GM12878 (cell line): ENCODE data around the gene CNTNAP2. TPM values are rescaled to one million over a fixed set of nuclear protein-coding genes. Genes with fewer than 3 reads are reported as not detected.

Source experiments
- ATAC-seq: fragments of 200-7000 bp; cut with Tn5 transposase; 3 replicates; pipeline ENCODE4 v1.9.1; 2020; ENCODE audit warnings: mild to moderate bottlenecking, moderate library complexity
- BruUV-seq: library from RNA; stranded (reverse); fragments of 400-500 nt; replicated peaks from 2 replicates; lab custom pipeline; 2021; lab: Mats Ljungman, UMichigan
- CTCF ChIA-PET: fragments of 300-600 bp; sonication (Branson Sonifier 250); formaldehyde crosslinking; extraction: SDS; loops from one replicate; lab custom pipeline; 2021; ENCODE audit warnings: inconsistent platforms; lab: Yijun Ruan, JAX
- POLR2A ChIA-PET: fragments of 350-600 bp; formaldehyde crosslinking; extraction: SDS; loops from one replicate; lab custom pipeline; 2021; ENCODE audit warnings: inconsistent platforms; lab: Charles Lee
- RAD21 ChIA-PET: fragments of 300-600 bp; sonication (Branson Sonifier 250); formaldehyde crosslinking; loops from one replicate; lab custom pipeline; 2023; ENCODE audit warnings: antibody characterized with exemption; ENCODE audit not compliant: unreplicated experiment; lab: Charles Lee
- SMC1A ChIA-PET: fragments of 300-600 bp; sonication (Branson Sonifier 250); formaldehyde crosslinking; loops from one replicate; lab custom pipeline; 2023; ENCODE audit not compliant: unreplicated experiment, uncharacterized antibody; lab: Charles Lee
- DNase-seq: peaks from one replicate; pipeline ENCODE4 v3.0.0-alpha.2; 2011; ENCODE audit warnings: low read depth, low spot score
- FAIRE-seq: peaks from 3 replicates; lab custom pipeline; 2011; peaks lifted over from hg19 to GRCh38; lab: Jason Lieb, UNC
- H2AFZ ChIP-seq: 2 replicates; pipeline ENCODE4 v1.6.0; 2011; ENCODE audit warnings: low read depth, low read length, control low read depth; ENCODE audit not compliant: control insufficient read depth
- H3K27ac ChIP-seq: 2 replicates; pipeline ENCODE4 v1.5.1; 2011; ENCODE audit warnings: control low read depth; ENCODE audit not compliant: control insufficient read depth, insufficient read depth
- H3K27me3 ChIP-seq, 2 experiments: replicated peaks in 1 of 2; 2 replicates each; pipeline versions ENCODE4 v1.6.0 to v1.6.1; 2011; ENCODE audit warnings: low read length in 1 of 2; ENCODE audit not compliant: control insufficient read depth in 2 of 2, insufficient read depth in 2 of 2
- H3K36me3 ChIP-seq, 2 experiments: 2 replicates each; pipeline ENCODE4 v1.5.1; 2011; ENCODE audit warnings: low read length in 1 of 2; ENCODE audit not compliant: control insufficient read depth in 2 of 2, insufficient read depth in 2 of 2
- H3K4me1 ChIP-seq: 2 replicates; pipeline ENCODE4 v1.6.1; 2011; ENCODE audit warnings: mild to moderate bottlenecking, low read length, moderate library complexity, mixed read lengths; ENCODE audit not compliant: control insufficient read depth, insufficient read depth
- H3K4me2 ChIP-seq: 2 replicates; pipeline ENCODE4 v1.6.0; 2011; ENCODE audit warnings: control low read depth; ENCODE audit not compliant: control insufficient read depth, insufficient read depth
- H3K4me3 ChIP-seq: fragments of 200-600 bp; sonication (generic); 2 replicates; pipeline ENCODE4 v1.5.1; 2016
- H3K79me2 ChIP-seq: 2 replicates; pipeline ENCODE4 v1.6.0; 2011; ENCODE audit warnings: low read length; ENCODE audit not compliant: control insufficient read depth, insufficient read depth
- H3K9ac ChIP-seq: 2 replicates; pipeline ENCODE4 v1.8.0; 2011; ENCODE audit warnings: low read length, control low read depth, mixed read lengths; ENCODE audit not compliant: control insufficient read depth, insufficient read depth
- H3K9me3 ChIP-seq: replicated peaks from 3 replicates; pipeline ENCODE4 v1.5.1; 2011; ENCODE audit warnings: mild to moderate bottlenecking, low read length; ENCODE audit not compliant: control insufficient read depth, insufficient read depth
- H4K20me1 ChIP-seq: 2 replicates; pipeline ENCODE4 v1.6.0; 2011; ENCODE audit not compliant: control insufficient read depth, insufficient read depth
- BRCA1 ChIP-seq: IDR thresholded peaks from 2 replicates; pipeline ENCODE4 v1.6.1; 2011; ENCODE audit warnings: low read depth, low read length, improper control_type of control experiment
- CEBPB ChIP-seq, 2 experiments: fragments of 150-350 bp in 1 of 2; IDR thresholded peaks; 2 replicates each; pipeline ENCODE4 v1.6.1; 2012 to 2014; ENCODE audit warnings: low read depth in 2 of 2, low read length in 2 of 2, borderline replicate concordance in 1 of 2, inconsistent platforms in 1 of 2
- CHD4 ChIP-seq: fragments of 200-600 bp; sonication (generic); IDR thresholded peaks from 2 replicates; pipeline ENCODE4 v1.6.1; 2016; ENCODE audit warnings: mild to moderate bottlenecking
- FOXK2 ChIP-seq: fragments of 450-650 bp; IDR thresholded peaks from 2 replicates; pipeline ENCODE4 v1.6.1; 2017; ENCODE audit warnings: mild to moderate bottlenecking, moderate library complexity
- MAX ChIP-seq: IDR thresholded peaks from 2 replicates; pipeline ENCODE4 v1.6.1; 2012; ENCODE audit warnings: low read depth, low read length, improper control_type of control experiment
- MXI1 ChIP-seq: fragments of 150-350 bp; IDR thresholded peaks from 2 replicates; pipeline ENCODE4 v1.6.1; 2011; ENCODE audit warnings: low read depth, mild to moderate bottlenecking, inconsistent platforms, low read length, improper control_type of control experiment
- NFYB ChIP-seq: IDR thresholded peaks from 2 replicates; pipeline ENCODE4 v1.6.1; 2011; ENCODE audit warnings: low read depth, mild to moderate bottlenecking, low read length, improper control_type of control experiment, moderate library complexity; ENCODE audit not compliant: insufficient read depth
- PAX5 ChIP-seq: IDR thresholded peaks from 2 replicates; pipeline ENCODE4 v1.6.1; 2011; ENCODE audit warnings: low read depth, low read length, borderline replicate concordance
- RAD21 ChIP-seq: IDR thresholded peaks from 2 replicates; pipeline ENCODE4 v1.6.1; 2011; ENCODE audit warnings: mild to moderate bottlenecking, low read depth, low read length, moderate library complexity; ENCODE audit not compliant: insufficient read depth
- RBBP5 ChIP-seq: fragments of 200-600 bp; sonication (generic); conservative IDR thresholded peaks from 2 replicates; pipeline ENCODE4 v1.6.1; 2016
- SMAD1 ChIP-seq: fragments of 450-650 bp; IDR thresholded peaks from 2 replicates; pipeline ENCODE4 v1.6.1; 2018; ENCODE audit warnings: mild to moderate bottlenecking, low read depth; ENCODE audit not compliant: partially characterized antibody
- STAT3 ChIP-seq: IDR thresholded peaks from 2 replicates; pipeline ENCODE4 v1.6.1; 2011; ENCODE audit warnings: low read depth, low read length, improper control_type of control experiment
- TAF1 ChIP-seq: IDR thresholded peaks from 2 replicates; pipeline ENCODE4 v1.6.1; 2011; ENCODE audit warnings: mild to moderate bottlenecking, low read depth, low read length, borderline replicate concordance
- ZNF384 ChIP-seq: IDR thresholded peaks from 2 replicates; pipeline ENCODE4 v1.6.1; 2012; ENCODE audit warnings: low read depth, mild to moderate bottlenecking, low read length, improper control_type of control experiment, borderline replicate concordance
- WGBS: methylation state at CpG from one replicate; pipeline ENCODE4 v1.1.6; 2016; ENCODE audit warnings: low lambda C conversion rate; ENCODE audit not compliant: insufficient replicate concordance, insufficient coverage; ENCODE audit errors: missing lambda C conversion rate; 5-methylcytosine and 5-hydroxymethylcytosine counted together
- in situ Hi-C: fragments of 300-500 bp; cut with MboI; formaldehyde crosslinking; loops from 9 replicates; pipeline ENCODE4 v1.14.3; 2018; ENCODE audit warnings: mixed read lengths
- intact Hi-C: fragments of 100-400 bp; cut with micrococcal nuclease; formaldehyde crosslinking; loops from one replicate; pipeline ENCODE4 v1.14.2; 2022; ENCODE audit not compliant: unreplicated experiment
- polyA plus RNA-seq, 11 experiments: library from polyadenylated mRNA; depleted of rRNA in 4 of 11; unstranded in 6 of 11; stranded (reverse) in 5 of 11; fragments of >200 nt; fragmentation: Nextera tagmentation in 4 of 11; fragmentation: Illumina TruSeq in 1 of 11; extraction: Ambion mirVana in 4 of 11; extraction: Trizol in 1 of 11; gene quantifications; 1 replicate in 1 of 11; 2 replicates in 10 of 11; pipeline versions ENCODE4 v1.2.1 to v1.2.3, GENCODE V29; 2011 to 2016; ENCODE audit warnings: inconsistent platforms in 2 of 11, missing spikeins in 2 of 11, low read depth in 1 of 11
- total RNA-seq, 4 experiments: library from RNA; depleted of rRNA in 3 of 4; stranded (reverse); fragments of >200 nt in 3 of 4; fragmentation: Illumina TruSeq in 1 of 4; extraction: Trizol in 1 of 4; gene quantifications; 2 replicates each; pipeline versions ENCODE4 v1.2.1 to v1.2.3, GENCODE V29; 2013 to 2021
- TF ChIP-seq, protein P1 (sequence below), 3 experiments: IDR thresholded peaks in 2 of 3; conservative IDR thresholded peaks in 1 of 3; 2 replicates each; pipeline ENCODE4 v1.5.1; 2011; ENCODE audit warnings: low read depth in 3 of 3, low read length in 3 of 3, mild to moderate bottlenecking in 3 of 3, control low read depth in 2 of 3, moderate library complexity in 2 of 3, inconsistent platforms in 1 of 3, mixed read lengths in 1 of 3; ENCODE audit not compliant: control insufficient read depth in 2 of 3, insufficient read depth in 1 of 3; ENCODE audit errors: extremely low read depth in 1 of 3
- TF ChIP-seq, protein P2 (sequence below): fragments of 450-650 bp; IDR thresholded peaks from 2 replicates; pipeline ENCODE4 v1.6.1; 2017; ENCODE audit warnings: low read depth, mild to moderate bottlenecking, moderate library complexity

CNTNAP2 gene
- total and polyA plus RNA-seq, 10 of the 15 experiments (the other 5 are each of a cell fraction or from before 2014, with no cell fraction given) = 0.03 to 0.08 (median 0.03) TPM; not detected in 7

GRCh38 chr7:146565872-146566271 is 449.3 kb downstream of the CNTNAP2 start (continued):
- TF ChIP-seq SMAD1 (no peak), ZNF384 (no peak), STAT3 (no peak), NFYB (no peak)

GRCh38 chr7:146575903-146576302 is 459.3 kb downstream of the CNTNAP2 start:
- H3K4me2 ChIP-seq = no peak overlapping the region
- H3K4me3 ChIP-seq = no peak overlapping the region
- TF ChIP-seq PAX5 (no peak), SMAD1 (no peak), CHD4 (no peak), MXI1 (no peak), BRCA1 (no peak), CEBPB (IDR thresholded peaks at IDR 0.05; ENCODE audit: borderline replicate concordance in 1 of 2, low read depth in 2 of 2, low read length in 2 of 2) (no peak), RBBP5 (no peak), RAD21 (no peak), MAX (no peak), TAF1 (no peak), FOXK2 (no peak)
- TF ChIP-seq, protein P1, sequence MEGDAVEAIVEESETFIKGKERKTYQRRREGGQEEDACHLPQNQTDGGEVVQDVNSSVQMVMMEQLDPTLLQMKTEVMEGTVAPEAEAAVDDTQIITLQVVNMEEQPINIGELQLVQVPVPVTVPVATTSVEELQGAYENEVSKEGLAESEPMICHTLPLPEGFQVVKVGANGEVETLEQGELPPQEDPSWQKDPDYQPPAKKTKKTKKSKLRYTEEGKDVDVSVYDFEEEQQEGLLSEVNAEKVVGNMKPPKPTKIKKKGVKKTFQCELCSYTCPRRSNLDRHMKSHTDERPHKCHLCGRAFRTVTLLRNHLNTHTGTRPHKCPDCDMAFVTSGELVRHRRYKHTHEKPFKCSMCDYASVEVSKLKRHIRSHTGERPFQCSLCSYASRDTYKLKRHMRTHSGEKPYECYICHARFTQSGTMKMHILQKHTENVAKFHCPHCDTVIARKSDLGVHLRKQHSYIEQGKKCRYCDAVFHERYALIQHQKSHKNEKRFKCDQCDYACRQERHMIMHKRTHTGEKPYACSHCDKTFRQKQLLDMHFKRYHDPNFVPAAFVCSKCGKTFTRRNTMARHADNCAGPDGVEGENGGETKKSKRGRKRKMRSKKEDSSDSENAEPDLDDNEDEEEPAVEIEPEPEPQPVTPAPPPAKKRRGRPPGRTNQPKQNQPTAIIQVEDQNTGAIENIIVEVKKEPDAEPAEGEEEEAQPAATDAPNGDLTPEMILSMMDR (IDR thresholded peaks at IDR 0.05 in 2 of 3, conservative IDR thresholded peaks at IDR 0.05 in 1 of 3; ENCODE audit: control insufficient read depth in 2 of 3, extremely low read depth in 1 of 3, insufficient read depth in 1 of 3, low read depth in 3 of 3, low read length in 3 of 3) = no peak
- TF ChIP-seq, protein P2, sequence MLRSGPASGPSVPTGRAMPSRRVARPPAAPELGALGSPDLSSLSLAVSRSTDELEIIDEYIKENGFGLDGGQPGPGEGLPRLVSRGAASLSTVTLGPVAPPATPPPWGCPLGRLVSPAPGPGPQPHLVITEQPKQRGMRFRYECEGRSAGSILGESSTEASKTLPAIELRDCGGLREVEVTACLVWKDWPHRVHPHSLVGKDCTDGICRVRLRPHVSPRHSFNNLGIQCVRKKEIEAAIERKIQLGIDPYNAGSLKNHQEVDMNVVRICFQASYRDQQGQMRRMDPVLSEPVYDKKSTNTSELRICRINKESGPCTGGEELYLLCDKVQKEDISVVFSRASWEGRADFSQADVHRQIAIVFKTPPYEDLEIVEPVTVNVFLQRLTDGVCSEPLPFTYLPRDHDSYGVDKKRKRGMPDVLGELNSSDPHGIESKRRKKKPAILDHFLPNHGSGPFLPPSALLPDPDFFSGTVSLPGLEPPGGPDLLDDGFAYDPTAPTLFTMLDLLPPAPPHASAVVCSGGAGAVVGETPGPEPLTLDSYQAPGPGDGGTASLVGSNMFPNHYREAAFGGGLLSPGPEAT = no peak
- in situ Hi-C loops (no loop called here), intact Hi-C loops (no loop called here)
- ChIA-PET POLR2A (no interaction called here), CTCF (no interaction called here), SMC1A (no interaction called here), RAD21 (no interaction called here)
- no peak overlapping the region for H3K27ac ChIP-seq
- no peaks in the 10 kb centered on the region for H4K20me1 ChIP-seq
- no peak overlapping the region for H2AFZ ChIP-seq
- H3K9ac ChIP-seq = no peak overlapping the region
- no peak for ATAC-seq
- DNase-seq = no peak
- H3K9me3 ChIP-seq = no peaks in the 10 kb centered on the region
- no TSS peak for BruUV-seq
- no peaks in the 10 kb centered on the region for H3K36me3 ChIP-seq
- H3K4me1 ChIP-seq = no peaks in the 10 kb centered on the region
- H3K27me3 ChIP-seq = no peaks in the 10 kb centered on the region
- no peak for FAIRE-seq
- H3K79me2 ChIP-seq = no peaks in the 10 kb centered on the region
- WGBS = 0% methylated on average over 2 of the region's 2 CpGs
